Uterus (tissue), 4 donors: ENCODE measurements around the gene NPHP4. TPM values are rescaled to one million over a fixed set of nuclear protein-coding genes. Genes with fewer than 3 reads are reported as not detected.

Experiments used
- DNase-seq, 2 donors: peaks; one replicate each; pipeline ENCODE4 v3.0.0-alpha.2; 2019 to 2020
- H3K27ac ChIP-seq, 2 donors: fragments of 200-600 bp; sonication (generic); 1 replicate in 1 of 2; 2 replicates in 1 of 2; pipeline ENCODE4 v1.5.1; 2016 to 2018
- H3K27me3 ChIP-seq, 2 donors: fragments of 200-600 bp; sonication (generic); one replicate each; pipeline ENCODE4 v1.5.1; 2018 to 2019; ENCODE audit warnings: control low read depth in 1 of 2
- H3K36me3 ChIP-seq, 2 donors: fragments of 200-600 bp; sonication (generic); one replicate each; pipeline ENCODE4 v1.5.1; 2019; ENCODE audit warnings: control low read depth in 1 of 2
- H3K4me1 ChIP-seq, 2 donors: fragments of 200-600 bp; sonication (generic); one replicate each; pipeline ENCODE4 v1.5.1; 2018 to 2019; ENCODE audit warnings: control low read depth in 1 of 2
- H3K4me3 ChIP-seq, 2 donors: fragments of 200-600 bp; sonication (generic); 1 replicate in 1 of 2; 2 replicates in 1 of 2; pipeline ENCODE4 v1.5.1; 2018 to 2019; ENCODE audit warnings: mild to moderate bottlenecking in 1 of 2
- H3K9me3 ChIP-seq, 2 donors: fragments of 200-600 bp; sonication (generic); one replicate each; pipeline ENCODE4 v1.5.1; 2019; ENCODE audit warnings: control low read depth in 1 of 2
- CTCF ChIP-seq, 4 experiments: fragments of 200-600 bp in 2 of 4; fragments of 450-650 bp in 2 of 4; sonication (generic) in 2 of 4; IDR thresholded peaks; one replicate each; pipeline ENCODE4 v1.5.1; 2016 to 2019; ENCODE audit warnings: antibody characterized with exemption in 4 of 4, mild to moderate bottlenecking in 2 of 4, moderate library complexity in 1 of 4
- POLR2A ChIP-seq, 2 donors: fragments of 450-650 bp; IDR thresholded peaks; one replicate each; pipeline ENCODE4 v1.6.1; 2016; ENCODE audit warnings: antibody characterized with exemption in 2 of 2, mild to moderate bottlenecking in 1 of 2, moderate library complexity in 1 of 2
- intact Hi-C: fragments of 100-400 bp; cut with DNase I; formaldehyde crosslinking; loops from one replicate; pipeline ENCODE4 v1.15.1; 2023; ENCODE audit warnings: low total_unique reads
- microRNA-seq: library from miRNA; unstranded; fragments of <30 nt; microRNA quantifications from one replicate; pipeline ENCODE4, GENCODE V29; 2016; ENCODE audit warnings: borderline microRNAs expressed, borderline replicate concordance
- small RNA-seq: library from RNA; depleted of rRNA; stranded (forward); fragments of <200 nt; gene quantifications from one replicate; pipeline ENCODE3, GENCODE V24; 2016
- total RNA-seq, 4 donors: library from RNA; depleted of rRNA in 3 of 4; stranded (reverse); fragments of >200 nt in 3 of 4; gene quantifications; one replicate each; pipeline versions ENCODE4 v1.1.0 to v1.2.4, GENCODE V29; 2014 to 2023
- donor health status: DM: yes; HTN: yes; CAD: no.

NPHP4 gene
- total RNA-seq, 4 donors from 2014 or later, result 1.3 to 16.2 (median 7.0) TPM

GRCh38 chr1:5815211-5815610, 177.0 kb downstream of the NPHP4 start:
- no peaks in the 10 kb centered on the region for H3K4me1 ChIP-seq
- TF ChIP-seq CTCF (IDR thresholded peaks at IDR 0.05) (no peak), POLR2A (IDR thresholded peaks at IDR 0.05) (no peak)
- H3K9me3 ChIP-seq, result no peaks in the 10 kb centered on the region
- no peaks in the 10 kb centered on the region for H3K27me3 ChIP-seq
- no peak overlapping the region for H3K4me3 ChIP-seq
- H3K36me3 ChIP-seq, result no peaks in the 10 kb centered on the region
- DNase-seq, result no peak
- H3K27ac ChIP-seq, result no peak overlapping the region
- intact Hi-C loops, result no loop called here

GRCh38 chr1:5814046-5814619, 178.1 kb downstream of the NPHP4 start:
- no peaks in the 10 kb centered on the region for H3K36me3 ChIP-seq
- intact Hi-C loops, result no loop called here
- H3K27me3 ChIP-seq, result no peaks in the 10 kb centered on the region

GRCh38 chr1:5813480-5813879, 178.7 kb downstream of the NPHP4 start:
- no peaks in the 10 kb centered on the region for H3K36me3 ChIP-seq
- no peaks in the 10 kb centered on the region for H3K9me3 ChIP-seq
- TF ChIP-seq POLR2A (IDR thresholded peaks at IDR 0.05) (no peak), CTCF (IDR thresholded peaks at IDR 0.05) (no peak)
- H3K27ac ChIP-seq, result no peak overlapping the region
- DNase-seq, result no peak
- no peaks in the 10 kb centered on the region for H3K27me3 ChIP-seq
- H3K4me3 ChIP-seq, result no peak overlapping the region
- intact Hi-C loops, result no loop called here
- no peaks in the 10 kb centered on the region for H3K4me1 ChIP-seq

More at GRCh38 chr1:5814046-5814619, 178.1 kb downstream of the NPHP4 start:
- TF ChIP-seq CTCF (IDR thresholded peaks at IDR 0.05) (no peak), POLR2A (IDR thresholded peaks at IDR 0.05) (no peak)
- H3K4me3 ChIP-seq, result no peak overlapping the region
- DNase-seq, result no peak
- no peak overlapping the region for H3K27ac ChIP-seq
- no peaks in the 10 kb centered on the region for H3K9me3 ChIP-seq
- no peaks in the 10 kb centered on the region for H3K4me1 ChIP-seq

Small RNA genes within 50 kb of the gene (microRNA-seq; reads per million reads assigned to microRNA genes)
- gene MIR4689, result not detected

Small RNA genes within 50 kb of the gene (small RNA-seq; reads per million reads assigned to genes)
- not detected for gene MIR4689

Other genes with a start within 250 kb of the NPHP4 start
- gene KCNAB2, start 53.5 kb upstream of the NPHP4 start, total RNA-seq, result 10 to 100 TPM in 2 of 4 donors, 1 to 10 TPM in 2; 1.5 to 21.2 (median 12.9) TPM
- gene CHD5, start 187.9 kb upstream of the NPHP4 start, total RNA-seq, result 1 to 10 TPM in 1 of 4 donors, under 1 TPM in 1, not detected in 2; 0.69 to 1.3 TPM
- gene RPL22, start 207.2 kb upstream of the NPHP4 start, total RNA-seq, result 100 to 1,000 TPM; 140 to 543 (median 252) TPM
- gene RNF207, start 213.7 kb upstream of the NPHP4 start, total RNA-seq, result 10 to 100 TPM in 3 of 4 donors, 1 to 10 TPM in 1; 2.1 to 41.1 (median 20.5) TPM
- 10 to 100 TPM; 15.6 to 87.4 (median 57.7) TPM for gene ICMT, start 243.5 kb upstream of the NPHP4 start, total RNA-seq